Measurements from ENCODE around the gene PLCB2. TPM values are rescaled to one million over a fixed set of nuclear protein-coding genes. Genes with fewer than 3 reads are reported as not detected.
A peak's percentile ranks its signal among the peaks of the same experiment; 100 is the strongest.

The PLCB2 gene
- polyA plus RNA-seq, 3 donors, result 6.7 to 8.7 (median 8.3) TPM

GRCh38 chr15:40253167-40253790 is 54.5 kb downstream of the PLCB2 start:
- no peak for DNase-seq (ENCODE audit: low read depth in 3 of 3, low spot score in 2 of 3)

GRCh38 chr15:40252438-40253166 is 55.1 kb downstream of the PLCB2 start:
- peak in 1 of 3 donors; percentile 12 for DNase-seq (ENCODE audit: low read depth in 3 of 3, low spot score in 2 of 3)

- peak in 1 of 3 donors; percentile 12 for DNase-seq (ENCODE audit: low read depth in 3 of 3, low spot score in 2 of 3)
These were observed 55.6 kb downstream of the PLCB2 start for GRCh38 chr15:40252141-40252437.

GRCh38 chr15:40251486-40252140 is 56.1 kb downstream of the PLCB2 start:
- no peak for DNase-seq (ENCODE audit: low read depth in 3 of 3, low spot score in 2 of 3)

- no peak for DNase-seq (ENCODE audit: low read depth in 3 of 3, low spot score in 2 of 3)
These were observed 56.8 kb downstream of the PLCB2 start for GRCh38 chr15:40250771-40251483.

- no peak for DNase-seq (ENCODE audit: low read depth in 3 of 3, low spot score in 2 of 3)
These were observed 57.5 kb downstream of the PLCB2 start for GRCh38 chr15:40250304-40250656.

- no peak for DNase-seq (ENCODE audit: low read depth in 3 of 3, low spot score in 2 of 3)
These were observed 58.0 kb downstream of the PLCB2 start for GRCh38 chr15:40249477-40250303.

GRCh38 chr15:40248006-40248783 is 59.5 kb downstream of the PLCB2 start:
- DNase-seq (ENCODE audit: low read depth in 3 of 3, low spot score in 2 of 3), result no peak

- DNase-seq (ENCODE audit: low read depth in 3 of 3, low spot score in 2 of 3), result no peak
These were observed 60.2 kb downstream of the PLCB2 start for GRCh38 chr15:40247406-40247971.

GRCh38 chr15:40246496-40247280 is 61.0 kb downstream of the PLCB2 start:
- DNase-seq (ENCODE audit: low read depth in 3 of 3, low spot score in 2 of 3), result no peak

- DNase-seq (ENCODE audit: low read depth in 3 of 3, low spot score in 2 of 3), result no peak
These were observed 61.9 kb downstream of the PLCB2 start for GRCh38 chr15:40245666-40246450.

GRCh38 chr15:40244961-40245523 is 62.7 kb downstream of the PLCB2 start:
- DNase-seq (ENCODE audit: low read depth in 3 of 3, low spot score in 2 of 3), result peak in 1 of 3 donors; percentile 32

- no peak for DNase-seq (ENCODE audit: low read depth in 3 of 3, low spot score in 2 of 3)
These were observed 64.5 kb downstream of the PLCB2 start for GRCh38 chr15:40243126-40243810.

- no peak for DNase-seq (ENCODE audit: low read depth in 3 of 3, low spot score in 2 of 3)
These were observed 65.1 kb downstream of the PLCB2 start for GRCh38 chr15:40242601-40243000.

GRCh38 chr15:40242213-40242599 is 65.5 kb downstream of the PLCB2 start:
- DNase-seq (ENCODE audit: low read depth in 3 of 3, low spot score in 2 of 3), result no peak

GRCh38 chr15:40241269-40242212 is 66.2 kb downstream of the PLCB2 start:
- no peak for DNase-seq (ENCODE audit: low read depth in 3 of 3, low spot score in 2 of 3)
